ENCODE data around the gene SPP2. TPM values are rescaled to one million over a fixed set of nuclear protein-coding genes. Genes with fewer than 3 reads are reported as not detected.

SPP2 gene
- polyA plus RNA-seq, 3 donors = not detected

Other genes with a start within 250 kb of the SPP2 start
- 10 to 100 TPM; 23.2 to 25.0 (median 24.1) TPM for gene HJURP, start 196.2 kb upstream of the SPP2 start, polyA plus RNA-seq (ENCODE audit: insufficient read length in 3 of 3)
- under 1 TPM in 1 of 3 donors, not detected in 2; 0.56 TPM for gene TRPM8, start 133.3 kb upstream of the SPP2 start, polyA plus RNA-seq (ENCODE audit: insufficient read length in 3 of 3)